Neural cell (in vitro differentiated cells): ENCODE data around the gene WNT7B.

ENCODE experiments used
- CTCF ChIP-seq: fragments of 450-650 bp; IDR thresholded peaks from 2 replicates; pipeline ENCODE4 v1.5.1; 2014; ENCODE audit warnings: antibody characterized with exemption, mild to moderate bottlenecking, moderate library complexity; ENCODE audit not compliant: poor library complexity, severe bottlenecking
- MXI1 ChIP-seq: fragments of 450-650 bp; conservative IDR thresholded peaks from 2 replicates; pipeline ENCODE4 v1.6.1; 2014; ENCODE audit warnings: antibody characterized with exemption, mild to moderate bottlenecking; ENCODE audit not compliant: poor library complexity, severe bottlenecking
- TAF1 ChIP-seq: IDR thresholded peaks from 2 replicates; pipeline ENCODE4 v1.6.1; 2012; ENCODE audit warnings: low read depth
- TF ChIP-seq, protein P1 (sequence below): IDR thresholded peaks from 2 replicates; pipeline ENCODE4 v1.6.1; 2012; ENCODE audit warnings: borderline replicate concordance

- TF ChIP-seq CTCF (no peak), MXI1 (no peak), TAF1 (no peak)
- TF ChIP-seq, protein P1, sequence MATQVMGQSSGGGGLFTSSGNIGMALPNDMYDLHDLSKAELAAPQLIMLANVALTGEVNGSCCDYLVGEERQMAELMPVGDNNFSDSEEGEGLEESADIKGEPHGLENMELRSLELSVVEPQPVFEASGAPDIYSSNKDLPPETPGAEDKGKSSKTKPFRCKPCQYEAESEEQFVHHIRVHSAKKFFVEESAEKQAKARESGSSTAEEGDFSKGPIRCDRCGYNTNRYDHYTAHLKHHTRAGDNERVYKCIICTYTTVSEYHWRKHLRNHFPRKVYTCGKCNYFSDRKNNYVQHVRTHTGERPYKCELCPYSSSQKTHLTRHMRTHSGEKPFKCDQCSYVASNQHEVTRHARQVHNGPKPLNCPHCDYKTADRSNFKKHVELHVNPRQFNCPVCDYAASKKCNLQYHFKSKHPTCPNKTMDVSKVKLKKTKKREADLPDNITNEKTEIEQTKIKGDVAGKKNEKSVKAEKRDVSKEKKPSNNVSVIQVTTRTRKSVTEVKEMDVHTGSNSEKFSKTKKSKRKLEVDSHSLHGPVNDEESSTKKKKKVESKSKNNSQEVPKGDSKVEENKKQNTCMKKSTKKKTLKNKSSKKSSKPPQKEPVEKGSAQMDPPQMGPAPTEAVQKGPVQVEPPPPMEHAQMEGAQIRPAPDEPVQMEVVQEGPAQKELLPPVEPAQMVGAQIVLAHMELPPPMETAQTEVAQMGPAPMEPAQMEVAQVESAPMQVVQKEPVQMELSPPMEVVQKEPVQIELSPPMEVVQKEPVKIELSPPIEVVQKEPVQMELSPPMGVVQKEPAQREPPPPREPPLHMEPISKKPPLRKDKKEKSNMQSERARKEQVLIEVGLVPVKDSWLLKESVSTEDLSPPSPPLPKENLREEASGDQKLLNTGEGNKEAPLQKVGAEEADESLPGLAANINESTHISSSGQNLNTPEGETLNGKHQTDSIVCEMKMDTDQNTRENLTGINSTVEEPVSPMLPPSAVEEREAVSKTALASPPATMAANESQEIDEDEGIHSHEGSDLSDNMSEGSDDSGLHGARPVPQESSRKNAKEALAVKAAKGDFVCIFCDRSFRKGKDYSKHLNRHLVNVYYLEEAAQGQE: no peak
These were observed 93.8 kb downstream of the WNT7B start for GRCh38 chr22:45882881-45883810.
